ENCODE measurements around the gene AMH.

DNA sequence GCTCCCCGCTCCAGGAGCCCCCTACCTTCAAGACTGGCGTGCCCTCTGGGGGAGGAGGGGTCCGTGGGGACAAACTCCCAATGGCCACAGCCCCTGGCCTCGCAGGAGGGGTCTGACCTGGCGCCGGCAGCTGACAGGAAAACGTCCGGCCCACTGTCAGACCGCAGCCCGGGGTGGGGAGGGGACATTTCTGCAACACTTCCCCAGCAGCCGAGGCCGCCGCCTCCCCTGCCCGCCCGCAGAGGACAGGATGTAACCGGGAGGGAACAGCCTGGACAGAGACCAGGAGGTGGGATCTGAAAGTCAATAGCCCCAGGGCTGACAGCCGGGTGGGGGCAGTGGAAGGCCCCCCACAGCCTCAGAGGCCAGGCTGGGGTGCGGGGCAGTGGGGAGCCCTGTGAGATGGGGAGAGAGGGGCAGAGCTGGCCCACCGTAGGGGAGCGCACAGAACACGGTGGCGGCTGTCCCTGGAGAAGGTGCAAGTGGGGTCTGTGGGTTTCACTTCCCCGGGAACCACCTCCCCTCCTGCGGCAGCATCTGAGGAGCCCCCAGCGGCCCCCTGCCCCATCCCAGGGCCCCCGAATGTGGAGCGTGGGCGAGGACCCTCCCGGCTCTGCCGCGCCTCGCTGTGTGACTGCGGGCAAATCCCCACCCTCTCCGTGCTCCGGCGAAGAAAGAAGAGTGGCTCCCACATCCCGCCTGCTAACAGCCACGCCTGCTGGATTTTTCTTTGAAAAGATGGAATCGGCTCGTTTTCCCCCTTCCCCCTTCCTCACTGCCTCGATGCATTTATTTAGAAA, 33.1 kb downstream of the AMH start, which contains the start of gene PEAK3:
- TF ChIP-seq, protein P1, sequence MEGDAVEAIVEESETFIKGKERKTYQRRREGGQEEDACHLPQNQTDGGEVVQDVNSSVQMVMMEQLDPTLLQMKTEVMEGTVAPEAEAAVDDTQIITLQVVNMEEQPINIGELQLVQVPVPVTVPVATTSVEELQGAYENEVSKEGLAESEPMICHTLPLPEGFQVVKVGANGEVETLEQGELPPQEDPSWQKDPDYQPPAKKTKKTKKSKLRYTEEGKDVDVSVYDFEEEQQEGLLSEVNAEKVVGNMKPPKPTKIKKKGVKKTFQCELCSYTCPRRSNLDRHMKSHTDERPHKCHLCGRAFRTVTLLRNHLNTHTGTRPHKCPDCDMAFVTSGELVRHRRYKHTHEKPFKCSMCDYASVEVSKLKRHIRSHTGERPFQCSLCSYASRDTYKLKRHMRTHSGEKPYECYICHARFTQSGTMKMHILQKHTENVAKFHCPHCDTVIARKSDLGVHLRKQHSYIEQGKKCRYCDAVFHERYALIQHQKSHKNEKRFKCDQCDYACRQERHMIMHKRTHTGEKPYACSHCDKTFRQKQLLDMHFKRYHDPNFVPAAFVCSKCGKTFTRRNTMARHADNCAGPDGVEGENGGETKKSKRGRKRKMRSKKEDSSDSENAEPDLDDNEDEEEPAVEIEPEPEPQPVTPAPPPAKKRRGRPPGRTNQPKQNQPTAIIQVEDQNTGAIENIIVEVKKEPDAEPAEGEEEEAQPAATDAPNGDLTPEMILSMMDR (IDR thresholded peaks at IDR 0.05) = no peak
- peak in 1 of 2 donors; percentile 10 for TF ChIP-seq POLR2A (IDR thresholded peaks at IDR 0.05)
